GM18909 (cell line): ENCODE measurements around the gene TOLLIP.

Experiments used
- ATAC-seq: cut with Tn5 transposase; IDR thresholded peaks from one replicate; pipeline ENCODE4 v1.9.1; 2021; ENCODE audit warnings: mild to moderate bottlenecking; ENCODE audit not compliant: unreplicated experiment, poor library complexity

Gene TOLLIP

DNA sequence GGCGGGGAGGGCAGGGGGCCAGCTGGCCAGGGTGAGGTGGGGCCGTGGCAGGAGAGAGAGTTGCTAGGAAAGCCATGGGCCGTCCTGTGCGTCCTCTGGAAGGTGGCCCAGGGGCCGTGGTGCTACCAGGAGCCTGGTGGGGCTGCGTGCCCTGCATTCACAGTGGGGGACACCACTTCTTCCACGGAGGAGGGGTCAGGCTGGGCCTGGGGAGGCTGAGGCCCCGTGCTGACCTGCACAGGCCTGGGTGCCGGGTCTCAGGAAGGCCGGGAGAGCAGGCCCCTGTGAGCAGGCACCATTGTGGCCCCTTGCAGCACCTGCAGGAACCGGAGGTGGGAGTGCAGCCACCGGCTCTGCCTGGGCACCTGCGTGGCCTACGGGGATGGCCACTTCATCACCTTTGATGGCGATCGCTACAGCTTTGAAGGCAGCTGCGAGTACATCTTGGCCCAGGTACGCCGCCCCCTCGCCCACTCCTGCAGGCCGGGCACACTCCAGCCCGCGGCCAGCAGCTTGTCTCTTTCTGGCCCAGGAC, 74.6 kb downstream of the TOLLIP start:
- no peak for ATAC-seq

GRCh38 chr11:1234054-1234720, 75.2 kb downstream of the TOLLIP start:
- no peak for ATAC-seq

- ATAC-seq, result no peak
Observed at GRCh38 chr11:1233351-1234053, 75.9 kb downstream of the TOLLIP start.

DNA sequence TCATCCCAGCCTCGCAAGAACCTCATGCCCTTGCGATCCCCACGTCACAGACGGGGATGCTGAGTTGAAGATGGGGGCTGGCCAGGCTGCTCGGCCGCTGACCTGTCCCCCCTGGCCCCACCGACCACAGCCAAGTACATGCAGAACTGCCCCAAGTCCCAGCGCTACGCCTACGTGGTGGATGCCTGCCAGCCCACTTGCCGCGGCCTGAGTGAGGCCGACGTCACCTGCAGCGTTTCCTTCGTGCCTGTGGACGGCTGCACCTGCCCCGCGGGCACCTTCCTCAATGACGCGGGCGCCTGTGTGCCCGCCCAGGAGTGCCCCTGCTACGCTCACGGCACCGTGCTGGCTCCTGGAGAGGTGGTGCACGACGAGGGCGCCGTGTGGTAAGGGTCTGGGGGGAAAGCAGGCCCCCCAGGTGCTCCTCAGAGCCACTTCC, 76.5 kb downstream of the TOLLIP start:
- ATAC-seq, result no peak

GRCh38 chr11:1232021-1232882, 77.2 kb downstream of the TOLLIP start:
- ATAC-seq, result no peak

GRCh38 chr11:1231396-1232020, 77.9 kb downstream of the TOLLIP start:
- no peak for ATAC-seq

GRCh38 chr11:1230456-1231395, 78.7 kb downstream of the TOLLIP start:
- no peak for ATAC-seq

GRCh38 chr11:1230121-1230455, 79.3 kb downstream of the TOLLIP start:
- no peak for ATAC-seq

- ATAC-seq, result no peak
Observed at GRCh38 chr11:1229471-1230120, 79.8 kb downstream of the TOLLIP start.

- no peak for ATAC-seq
Observed at GRCh38 chr11:1228921-1229451, 80.4 kb downstream of the TOLLIP start.

- ATAC-seq, result no peak
Observed at GRCh38 chr11:1228101-1228821, 81.2 kb downstream of the TOLLIP start.

DNA sequence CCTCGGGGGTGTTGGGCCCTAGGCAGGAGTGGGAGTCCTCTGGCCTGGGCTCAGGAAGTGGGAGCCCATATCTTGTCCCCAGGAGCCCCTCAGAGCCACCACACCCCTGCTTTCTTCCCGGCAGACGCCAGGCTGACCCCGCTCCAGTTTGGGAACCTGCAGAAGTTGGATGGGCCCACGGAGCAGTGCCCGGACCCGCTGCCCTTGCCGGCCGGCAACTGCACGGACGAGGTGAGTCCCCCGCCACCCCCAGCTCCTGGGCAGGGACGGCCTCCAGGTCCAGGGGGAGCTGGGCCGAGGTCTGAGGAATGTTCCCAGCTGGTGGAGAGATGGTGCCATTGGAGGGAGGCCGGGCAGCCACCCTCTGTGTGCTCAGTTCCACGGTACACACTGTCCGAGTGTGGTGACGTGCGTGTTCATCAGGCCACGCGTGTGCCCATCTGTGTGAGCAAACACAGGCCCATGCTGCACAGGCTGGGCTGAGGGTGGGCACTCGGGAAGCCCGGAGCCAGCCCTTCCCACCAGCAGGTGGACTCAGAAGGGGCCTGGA, 81.8 kb downstream of the TOLLIP start:
- no peak for ATAC-seq

DNA sequence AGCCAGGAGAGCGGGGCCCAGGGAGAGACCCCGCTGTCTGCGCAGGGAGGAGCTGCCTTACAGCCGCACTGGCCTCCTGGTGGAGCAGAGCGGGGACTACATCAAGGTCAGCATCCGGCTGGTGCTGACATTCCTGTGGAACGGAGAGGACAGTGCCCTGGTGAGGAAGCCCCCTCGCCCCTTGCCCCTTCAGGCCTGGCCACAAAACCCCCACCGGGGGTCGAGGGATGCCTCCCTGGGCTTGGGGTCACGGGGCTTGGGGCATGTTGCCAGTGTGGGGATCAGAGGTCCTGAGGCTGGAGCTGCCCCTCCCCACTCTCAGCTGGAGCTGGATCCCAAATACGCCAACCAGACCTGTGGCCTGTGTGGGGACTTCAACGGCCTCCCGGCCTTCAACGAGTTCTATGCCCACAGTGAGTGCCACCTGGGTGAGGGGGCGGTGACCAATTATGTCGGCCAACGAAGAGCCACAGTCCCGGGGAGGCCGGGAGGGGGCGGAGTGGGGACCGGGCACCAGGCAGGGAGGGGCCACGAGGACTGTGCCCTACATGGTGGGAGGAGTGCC, 82.4 kb downstream of the TOLLIP start:
- ATAC-seq, result no peak

DNA sequence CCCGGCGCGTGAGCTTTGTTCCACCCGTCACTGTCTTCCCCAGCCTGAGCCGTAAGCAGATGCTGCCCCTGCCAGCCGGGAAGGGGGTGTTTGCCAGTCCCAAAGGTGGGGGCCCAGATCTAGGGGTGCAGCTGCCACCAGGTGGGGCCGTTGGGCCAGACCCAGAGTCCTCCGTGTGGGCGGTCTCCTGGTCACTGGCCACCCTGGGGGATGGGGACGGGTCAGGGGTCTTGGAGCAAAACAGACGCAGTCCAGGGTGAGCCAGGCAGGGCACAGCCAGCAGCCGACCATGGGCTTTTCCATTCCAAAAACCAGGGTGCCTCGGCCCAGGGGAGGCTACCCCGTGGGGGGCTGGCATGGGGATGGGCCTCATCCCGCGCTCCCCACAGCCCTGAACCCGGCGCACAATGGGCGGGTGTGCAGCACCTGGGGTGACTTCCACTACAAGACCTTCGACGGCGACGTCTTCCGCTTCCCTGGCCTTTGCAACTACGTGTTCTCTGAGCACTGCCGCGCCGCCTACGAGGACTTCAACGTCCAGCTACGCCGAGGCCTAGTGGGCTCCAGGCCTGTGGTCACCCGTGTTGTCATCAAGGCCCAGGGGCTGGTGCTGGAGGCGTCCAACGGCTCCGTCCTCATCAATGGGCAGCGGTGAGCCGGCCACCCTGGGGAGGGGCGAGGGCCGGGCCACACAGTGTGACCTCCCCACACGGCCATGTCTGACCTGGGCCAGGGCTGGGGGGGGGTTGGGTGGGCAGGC, 83.0 kb downstream of the TOLLIP start:
- ATAC-seq, result no peak

DNA sequence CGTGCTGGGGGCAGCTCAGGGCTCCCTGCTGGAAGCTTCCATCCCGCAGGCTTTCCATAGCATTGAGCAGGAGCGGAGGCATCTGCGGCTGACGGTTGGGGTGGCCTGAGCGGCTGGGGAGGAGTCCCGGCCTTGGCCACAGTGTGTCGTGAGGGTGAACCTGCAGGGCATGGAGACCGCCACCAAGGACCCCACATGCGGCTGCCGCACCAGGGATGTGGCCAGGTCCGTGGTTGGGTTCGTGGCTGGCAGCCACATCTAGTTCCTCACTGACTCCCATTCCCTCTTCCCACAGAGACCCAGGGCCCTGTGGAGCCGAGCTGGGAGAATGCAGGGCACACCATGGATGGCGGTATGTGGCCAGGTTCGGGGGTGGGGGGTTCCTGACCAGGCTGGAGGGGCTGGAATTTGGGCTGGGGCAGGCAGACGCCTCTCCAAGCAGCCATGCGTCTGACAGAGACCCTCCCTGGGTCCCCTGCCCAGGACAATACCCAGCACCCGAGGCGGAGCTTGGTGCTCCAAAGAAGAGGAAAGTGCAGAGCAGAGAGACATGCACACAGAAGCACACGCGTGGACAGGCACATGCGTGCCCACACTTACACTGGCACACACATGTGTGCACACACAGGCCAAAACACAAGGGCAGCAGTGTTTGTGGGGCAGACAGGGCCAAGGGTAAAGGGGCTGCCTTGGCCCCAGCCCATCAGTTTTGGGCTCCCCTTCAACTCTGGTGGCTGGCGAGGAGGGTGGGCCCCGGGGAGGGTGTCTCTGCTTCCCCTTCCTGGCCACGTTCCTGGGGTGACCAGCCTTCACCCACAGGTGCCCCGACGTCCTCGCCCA, 83.8 kb downstream of the TOLLIP start:
- no peak for ATAC-seq
